Right atrium auricular region (tissue), 2 donors: ENCODE results near the gene RTBDN. TPM values are rescaled to one million over a fixed set of nuclear protein-coding genes. Genes with fewer than 3 reads are reported as not detected.

Experiments used
- DNase-seq: peaks from one replicate; pipeline ENCODE4 v3.0.0-alpha.2; 2019; ENCODE audit warnings: low spot score
- H3K27ac ChIP-seq, 2 donors: fragments of 200-600 bp; sonication (generic); 1 replicate in 1 of 2; 2 replicates in 1 of 2; pipeline ENCODE4 v1.5.1; 2016 to 2019
- H3K27me3 ChIP-seq, 2 donors: fragments of 200-600 bp; sonication (generic); one replicate each; pipeline versions ENCODE4 v1.5.1 to v1.6.0; 2017 to 2019
- H3K36me3 ChIP-seq: fragments of 200-600 bp; sonication (generic); one replicate; pipeline ENCODE4 v1.5.1; 2016
- H3K4me1 ChIP-seq, 2 donors: fragments of 200-600 bp; sonication (generic); one replicate each; pipeline versions ENCODE4 v1.5.1 to v1.6.0; 2017 to 2019
- H3K4me3 ChIP-seq, 2 donors: fragments of 200-600 bp; sonication (generic); 1 replicate in 1 of 2; 2 replicates in 1 of 2; pipeline ENCODE4 v1.5.1; 2017 to 2019; ENCODE audit warnings: mild to moderate bottlenecking in 1 of 2, moderate library complexity in 1 of 2
- H3K9me3 ChIP-seq, 2 donors: fragments of 200-600 bp; sonication (generic); one replicate each; pipeline ENCODE4 v1.5.1; 2019
- total RNA-seq, 2 donors: library from RNA; depleted of rRNA; stranded (reverse); fragments of >200 nt; gene quantifications; one replicate each; pipeline ENCODE4 v1.1.0, GENCODE V29; 2016
- TF ChIP-seq, protein P1 (sequence below), 2 donors: fragments of 200-600 bp; sonication (generic); IDR thresholded peaks; one replicate each; pipeline ENCODE4 v1.5.1; 2019; ENCODE audit warnings: antibody characterized with exemption in 2 of 2

RTBDN gene
- total RNA-seq, 2 donors from 2014 or later, result not detected

DNA sequence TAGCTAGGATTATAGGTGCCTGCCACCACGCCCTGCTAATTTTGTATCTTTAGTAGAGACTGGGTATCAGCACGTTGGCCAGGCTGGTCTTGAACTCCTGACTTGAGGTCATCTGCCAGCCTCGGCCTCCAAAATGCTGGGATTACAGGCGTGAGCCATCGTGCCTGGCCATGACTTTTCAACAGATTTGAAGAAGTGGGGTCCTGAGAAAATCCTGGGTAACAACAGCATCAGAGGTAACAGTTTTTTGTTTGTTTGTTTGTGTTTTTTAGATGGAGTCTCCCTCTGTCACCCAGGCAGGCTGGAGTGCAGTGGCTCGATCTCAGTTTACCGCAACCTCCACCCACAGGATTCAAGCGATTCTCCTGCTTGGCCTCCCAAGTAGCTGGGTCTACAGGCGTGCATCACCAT, 39.4 kb downstream of the RTBDN start:
- DNase-seq, result no peak
- Histone ChIP-seq H3K4me1 (peaks cover 0 to 26% of the 10 kb centered on the region in 2 donors), H3K4me3 (no peak overlapping the region), H3K36me3 (peaks cover 23% of the 10 kb centered on the region), H3K27me3 (no peaks in the 10 kb centered on the region), H3K9me3 (no peaks in the 10 kb centered on the region), H3K27ac (peak overlapping the region; percentile 96 to 99)
- TF ChIP-seq, protein P1, sequence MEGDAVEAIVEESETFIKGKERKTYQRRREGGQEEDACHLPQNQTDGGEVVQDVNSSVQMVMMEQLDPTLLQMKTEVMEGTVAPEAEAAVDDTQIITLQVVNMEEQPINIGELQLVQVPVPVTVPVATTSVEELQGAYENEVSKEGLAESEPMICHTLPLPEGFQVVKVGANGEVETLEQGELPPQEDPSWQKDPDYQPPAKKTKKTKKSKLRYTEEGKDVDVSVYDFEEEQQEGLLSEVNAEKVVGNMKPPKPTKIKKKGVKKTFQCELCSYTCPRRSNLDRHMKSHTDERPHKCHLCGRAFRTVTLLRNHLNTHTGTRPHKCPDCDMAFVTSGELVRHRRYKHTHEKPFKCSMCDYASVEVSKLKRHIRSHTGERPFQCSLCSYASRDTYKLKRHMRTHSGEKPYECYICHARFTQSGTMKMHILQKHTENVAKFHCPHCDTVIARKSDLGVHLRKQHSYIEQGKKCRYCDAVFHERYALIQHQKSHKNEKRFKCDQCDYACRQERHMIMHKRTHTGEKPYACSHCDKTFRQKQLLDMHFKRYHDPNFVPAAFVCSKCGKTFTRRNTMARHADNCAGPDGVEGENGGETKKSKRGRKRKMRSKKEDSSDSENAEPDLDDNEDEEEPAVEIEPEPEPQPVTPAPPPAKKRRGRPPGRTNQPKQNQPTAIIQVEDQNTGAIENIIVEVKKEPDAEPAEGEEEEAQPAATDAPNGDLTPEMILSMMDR (IDR thresholded peaks at IDR 0.05), result no peak

DNA sequence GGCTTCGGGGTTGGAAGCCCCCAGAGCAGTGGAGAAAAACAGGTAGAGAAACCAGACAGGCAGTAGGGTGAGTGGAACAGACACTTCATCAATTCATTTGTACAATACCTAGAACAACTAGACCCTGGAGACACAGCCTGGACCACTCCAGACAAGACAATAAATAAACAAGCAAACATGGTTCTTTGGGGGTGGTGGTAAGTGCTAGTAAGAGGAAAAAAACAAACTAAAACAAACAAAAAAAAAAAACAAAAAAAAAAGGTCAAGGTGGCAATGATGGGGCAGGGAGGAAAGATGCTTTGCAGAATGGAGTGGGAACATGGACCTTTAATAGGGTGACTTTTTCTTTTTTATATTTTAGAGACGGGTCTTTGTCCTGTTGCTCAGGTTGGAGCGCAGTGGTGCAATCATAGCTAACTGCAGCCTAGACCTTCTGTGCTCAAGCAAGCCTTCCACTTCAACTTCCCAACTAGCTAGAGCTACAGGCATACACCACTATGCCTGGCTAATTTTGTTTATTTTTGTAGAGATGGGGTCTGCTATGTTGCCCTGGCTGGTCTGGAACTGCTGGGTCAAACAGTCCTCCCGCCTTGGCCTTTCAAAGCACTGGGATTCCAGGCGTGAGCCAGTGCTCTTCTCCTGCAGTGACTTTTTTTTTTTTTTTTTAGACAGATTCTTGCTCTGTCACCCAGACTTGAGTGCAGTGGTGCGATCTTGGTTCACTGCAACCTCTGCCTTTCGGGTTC, 40.0 kb downstream of the RTBDN start:
- H3K27ac ChIP-seq, result peak overlapping the region; percentile 96 to 99
- peaks cover 0 to 24% of the 10 kb centered on the region in 2 donors for H3K4me1 ChIP-seq
- TF ChIP-seq, protein P1 (IDR thresholded peaks at IDR 0.05), result no peak
- DNase-seq, result no peak
- H3K4me3 ChIP-seq, result peak overlapping the region; percentile 82 to 88
- H3K36me3 ChIP-seq, result peaks cover 17% of the 10 kb centered on the region
- no peaks in the 10 kb centered on the region for H3K9me3 ChIP-seq
- no peaks in the 10 kb centered on the region for H3K27me3 ChIP-seq

DNA sequence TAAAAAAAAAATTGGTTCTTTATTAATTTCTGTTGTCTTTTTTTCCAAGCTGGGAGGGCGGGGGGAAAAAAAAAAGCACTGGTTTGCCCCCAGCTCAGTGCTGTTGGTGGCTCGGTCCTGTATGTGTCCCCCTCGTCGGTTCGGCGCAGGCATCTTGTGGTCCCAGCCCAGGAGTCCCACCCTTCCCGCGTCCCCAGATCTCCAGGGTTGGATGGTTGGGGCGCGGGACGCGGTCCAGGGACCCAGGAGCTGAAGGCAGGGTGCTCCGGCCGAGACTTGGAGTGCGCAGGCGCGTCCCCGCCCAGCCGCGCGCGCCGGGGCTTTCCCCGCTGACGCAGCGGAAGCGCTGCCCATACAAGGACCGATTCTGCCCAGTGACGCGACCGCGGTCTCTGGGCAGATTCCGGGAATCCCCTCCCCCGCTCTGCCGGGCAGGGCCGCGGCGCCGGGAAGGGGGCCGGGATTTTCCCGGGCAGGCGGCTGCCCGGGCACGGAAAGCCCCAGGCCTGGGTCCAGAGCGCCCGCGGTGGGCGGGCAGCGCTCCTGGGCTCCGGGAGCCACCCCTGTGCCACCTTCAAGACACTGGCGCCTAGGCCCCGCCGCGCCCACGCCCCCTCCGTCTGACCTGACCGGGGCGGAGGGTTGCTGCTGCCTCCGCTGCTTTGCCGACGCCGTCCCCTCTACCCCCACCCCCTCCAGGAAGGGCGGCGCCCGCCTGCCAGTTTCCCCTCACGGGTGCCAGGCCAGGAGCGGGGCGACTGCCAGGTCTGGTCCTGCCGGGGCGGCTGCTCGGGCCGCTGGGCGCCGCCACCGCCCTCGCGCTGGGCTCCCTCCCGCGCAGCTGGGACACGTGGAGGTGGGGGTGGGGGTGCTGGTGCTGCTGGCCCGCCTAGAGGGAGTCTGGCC, 40.8 kb downstream of the RTBDN start:
- peak overlapping the region; percentile 82 to 88 for H3K4me3 ChIP-seq
- peak overlapping the region; percentile 96 to 99 for H3K27ac ChIP-seq
- no peaks in the 10 kb centered on the region for H3K27me3 ChIP-seq
- no peaks in the 10 kb centered on the region for H3K9me3 ChIP-seq
- peaks cover 0 to 32% of the 10 kb centered on the region in 2 donors for H3K4me1 ChIP-seq
- TF ChIP-seq, protein P1 (IDR thresholded peaks at IDR 0.05), result peak in 1 of 2 donors; percentile 29
- peaks cover 9% of the 10 kb centered on the region for H3K36me3 ChIP-seq
- DNase-seq, result peak; percentile 93

DNA sequence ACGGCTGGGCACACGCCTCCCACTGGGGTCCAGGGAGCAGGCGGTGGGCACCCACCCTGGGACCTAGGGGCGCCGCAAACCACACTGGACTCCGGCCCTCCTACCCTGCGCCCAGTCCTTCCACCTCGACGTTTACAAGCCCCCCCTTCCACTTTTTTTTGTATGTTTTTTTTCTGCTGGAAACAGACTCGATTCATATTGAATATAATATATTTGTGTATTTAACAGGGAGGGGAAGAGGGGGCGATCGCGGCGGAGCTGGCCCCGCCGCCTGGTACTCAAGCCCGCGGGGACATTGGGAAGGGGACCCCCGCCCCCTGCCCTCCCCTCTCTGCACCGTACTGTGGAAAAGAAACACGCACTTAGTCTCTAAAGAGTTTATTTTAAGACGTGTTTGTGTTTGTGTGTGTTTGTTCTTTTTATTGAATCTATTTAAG, 41.5 kb downstream of the RTBDN start:
- no peak for DNase-seq
- H3K4me1 ChIP-seq, result peaks cover 0 to 39% of the 10 kb centered on the region in 2 donors
- peak overlapping the region; percentile 82 to 88 for H3K4me3 ChIP-seq
- no peaks in the 10 kb centered on the region for H3K9me3 ChIP-seq
- TF ChIP-seq, protein P1 (IDR thresholded peaks at IDR 0.05), result no peak
- H3K27me3 ChIP-seq, result no peaks in the 10 kb centered on the region
- peaks cover 9% of the 10 kb centered on the region for H3K36me3 ChIP-seq
- peak overlapping the region; percentile 96 to 99 for H3K27ac ChIP-seq

DNA sequence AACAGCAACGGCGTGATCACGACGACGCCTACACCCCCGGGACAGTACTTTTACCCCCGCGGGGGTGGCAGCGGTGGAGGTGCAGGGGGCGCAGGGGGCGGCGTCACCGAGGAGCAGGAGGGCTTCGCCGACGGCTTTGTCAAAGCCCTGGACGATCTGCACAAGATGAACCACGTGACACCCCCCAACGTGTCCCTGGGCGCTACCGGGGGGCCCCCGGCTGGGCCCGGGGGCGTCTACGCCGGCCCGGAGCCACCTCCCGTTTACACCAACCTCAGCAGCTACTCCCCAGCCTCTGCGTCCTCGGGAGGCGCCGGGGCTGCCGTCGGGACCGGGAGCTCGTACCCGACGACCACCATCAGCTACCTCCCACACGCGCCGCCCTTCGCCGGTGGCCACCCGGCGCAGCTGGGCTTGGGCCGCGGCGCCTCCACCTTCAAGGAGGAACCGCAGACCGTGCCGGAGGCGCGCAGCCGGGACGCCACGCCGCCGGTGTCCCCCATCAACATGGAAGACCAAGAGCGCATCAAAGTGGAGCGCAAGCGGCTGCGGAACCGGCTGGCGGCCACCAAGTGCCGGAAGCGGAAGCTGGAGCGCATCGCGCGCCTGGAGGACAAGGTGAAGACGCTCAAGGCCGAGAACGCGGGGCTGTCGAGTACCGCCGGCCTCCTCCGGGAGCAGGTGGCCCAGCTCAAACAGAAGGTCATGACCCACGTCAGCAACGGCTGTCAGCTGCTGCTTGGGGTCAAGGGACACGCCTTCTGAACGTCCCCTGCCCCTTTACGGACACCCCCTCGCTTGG, 42.1 kb downstream of the RTBDN start:
- peaks cover 9% of the 10 kb centered on the region for H3K36me3 ChIP-seq
- peak overlapping the region; percentile 96 to 99 for H3K27ac ChIP-seq
- no peak for DNase-seq
- peak overlapping the region; percentile 82 to 88 for H3K4me3 ChIP-seq
- TF ChIP-seq, protein P1 (IDR thresholded peaks at IDR 0.05), result no peak
- no peaks in the 10 kb centered on the region for H3K27me3 ChIP-seq
- no peaks in the 10 kb centered on the region for H3K9me3 ChIP-seq
- peaks cover 0 to 45% of the 10 kb centered on the region in 2 donors for H3K4me1 ChIP-seq
